GM19452 (cell line): ENCODE measurements around the gene TXNL4B.
"Not testable (repeated sequence)": the region's sequence is repeated elsewhere in the genome, so short reads cannot be mapped to it uniquely, and the experiment has no call there.

ENCODE experiments used
- ATAC-seq: cut with Tn5 transposase; IDR thresholded peaks from one replicate; pipeline ENCODE4 v1.9.1; 2021; ENCODE audit not compliant: unreplicated experiment

The TXNL4B gene

DNA sequence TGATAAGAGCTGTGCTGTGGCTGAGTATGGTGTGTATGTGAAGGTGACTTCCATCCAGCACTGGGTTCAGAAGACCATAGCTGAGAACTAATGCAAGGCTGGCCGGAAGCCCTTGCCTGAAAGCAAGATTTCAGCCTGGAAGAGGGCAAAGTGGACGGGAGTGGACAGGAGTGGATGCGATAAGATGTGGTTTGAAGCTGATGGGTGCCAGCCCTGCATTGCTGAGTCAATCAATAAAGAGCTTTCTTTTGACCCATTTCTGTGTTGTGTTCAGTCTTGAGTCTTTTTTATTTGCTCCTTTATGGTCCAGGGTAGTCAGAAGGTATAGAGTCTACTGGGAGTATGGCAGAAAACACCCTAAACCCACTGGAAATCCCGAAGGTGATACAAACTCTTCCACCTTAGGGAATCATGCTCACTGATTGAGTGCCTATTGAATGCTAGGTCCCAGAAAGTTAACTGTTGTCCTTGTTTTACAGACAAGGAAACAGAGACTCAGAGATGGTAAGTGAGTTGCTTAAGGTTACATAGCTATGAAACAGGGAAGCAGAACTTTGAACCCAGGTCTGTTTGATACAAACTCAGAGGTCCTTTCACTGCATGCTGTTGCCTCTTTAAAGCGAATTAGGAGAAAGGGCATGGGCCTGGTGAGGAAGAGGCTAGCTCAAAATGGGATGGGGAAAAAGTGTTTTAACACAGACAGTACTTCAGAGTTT lies 16.3 kb downstream of the TXNL4B start:
- ATAC-seq, result not testable (repeated sequence)

DNA sequence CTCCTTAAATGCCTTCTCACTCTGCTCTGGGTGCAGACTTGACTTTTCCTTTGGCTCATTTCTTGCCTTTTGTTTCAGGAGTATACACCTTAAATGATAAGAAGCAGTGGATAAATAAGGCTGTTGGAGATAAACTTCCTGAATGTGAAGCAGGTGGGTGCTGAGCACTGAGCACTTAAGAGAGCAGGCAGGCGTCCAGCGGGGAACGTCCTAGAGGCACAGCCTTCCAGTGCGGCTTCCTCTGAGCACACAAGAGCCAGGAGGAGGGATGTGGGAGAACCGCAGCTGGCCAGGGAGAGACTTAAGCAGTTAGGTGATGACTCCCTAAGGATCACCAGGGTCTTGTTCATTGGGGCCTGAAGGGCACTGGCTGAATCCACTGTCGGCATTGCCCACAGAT lies 18.4 kb downstream of the TXNL4B start:
- ATAC-seq, result not testable (repeated sequence)

DNA sequence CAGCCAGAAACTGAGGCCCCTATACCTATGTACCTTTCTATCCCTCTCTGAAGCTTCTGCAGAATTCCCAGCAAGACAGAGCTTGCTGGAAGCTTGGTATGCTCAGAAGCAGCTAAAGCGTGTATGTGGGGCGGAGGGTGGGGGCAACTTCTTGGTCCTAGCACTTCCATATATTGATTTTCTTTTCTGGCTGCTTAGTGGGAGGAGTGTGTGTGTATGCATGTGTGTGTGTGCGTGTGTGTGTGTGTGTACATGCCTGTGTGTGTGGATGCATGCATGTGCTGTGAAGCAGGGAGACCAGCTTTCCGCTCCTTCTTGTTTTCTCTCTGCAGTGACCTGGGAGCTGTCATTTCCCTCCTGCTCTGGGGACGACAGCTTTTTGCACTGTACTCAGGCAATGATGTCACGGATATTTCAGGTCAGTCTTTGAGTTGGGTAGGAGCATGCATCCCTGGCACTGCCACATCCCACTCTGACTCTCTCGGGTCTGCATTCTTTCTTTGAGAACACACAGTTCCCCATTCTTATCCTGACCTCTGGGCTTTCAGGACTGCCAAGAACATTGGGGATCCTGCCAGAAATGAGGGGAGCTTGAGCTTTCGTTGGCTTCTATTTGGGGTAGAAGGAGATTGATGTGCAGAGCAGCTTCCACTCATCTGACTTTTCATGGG lies 19.7 kb downstream of the TXNL4B start:
- no peak for ATAC-seq

- ATAC-seq, result no peak
These were observed 20.7 kb downstream of the TXNL4B start for GRCh38 chr16:72072514-72073342.

DNA sequence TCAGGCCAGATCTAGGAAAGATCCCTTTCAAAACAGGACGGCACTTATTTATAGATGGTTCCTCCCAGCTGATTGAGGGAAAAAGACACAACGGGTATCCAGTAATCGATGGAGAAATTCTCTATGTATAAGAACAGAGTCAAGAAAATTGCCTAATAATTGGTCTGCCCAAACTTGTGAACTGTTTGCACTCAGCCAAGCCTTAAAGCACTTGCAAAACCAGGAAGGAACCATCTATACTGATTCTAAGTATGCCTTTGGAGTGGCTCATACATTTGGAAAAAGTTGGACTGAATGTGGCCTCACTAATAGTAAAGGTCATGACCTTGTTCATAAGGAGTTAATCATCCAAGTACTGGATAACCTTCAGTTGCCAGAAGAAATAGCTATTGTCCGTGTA lies 24.5 kb downstream of the TXNL4B start:
- ATAC-seq, result no peak

- no peak for ATAC-seq
These were observed 26.7 kb downstream of the TXNL4B start for GRCh38 chr16:72066747-72067146.

- ATAC-seq, result no peak
These were observed 29.0 kb downstream of the TXNL4B start for GRCh38 chr16:72064361-72064894.

DNA sequence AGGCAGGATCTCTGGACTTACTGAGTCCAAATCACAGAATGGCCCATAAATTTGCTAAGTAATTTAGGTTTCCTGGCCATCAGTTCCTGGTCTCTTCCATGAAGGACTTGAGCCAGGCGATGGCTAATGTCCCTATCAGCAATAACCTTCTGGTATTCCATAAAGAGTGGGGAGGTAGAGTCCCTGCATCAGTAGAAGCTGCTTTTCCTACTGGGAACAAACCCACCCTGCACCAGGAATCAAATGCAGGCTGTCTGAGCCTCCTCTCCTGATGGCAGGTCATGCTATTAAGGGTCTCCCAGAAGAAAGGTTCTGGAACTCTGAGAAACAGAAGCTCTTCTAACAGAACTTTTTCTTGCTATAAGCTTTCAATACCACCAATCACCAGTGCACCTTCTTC lies 31.9 kb downstream of the TXNL4B start:
- no peak for ATAC-seq

- ATAC-seq, result no peak
These were observed 33.0 kb downstream of the TXNL4B start for GRCh38 chr16:72060405-72060804.

- not testable (repeated sequence) for ATAC-seq
These were observed 34.4 kb downstream of the TXNL4B start for GRCh38 chr16:72059060-72059459.

DNA sequence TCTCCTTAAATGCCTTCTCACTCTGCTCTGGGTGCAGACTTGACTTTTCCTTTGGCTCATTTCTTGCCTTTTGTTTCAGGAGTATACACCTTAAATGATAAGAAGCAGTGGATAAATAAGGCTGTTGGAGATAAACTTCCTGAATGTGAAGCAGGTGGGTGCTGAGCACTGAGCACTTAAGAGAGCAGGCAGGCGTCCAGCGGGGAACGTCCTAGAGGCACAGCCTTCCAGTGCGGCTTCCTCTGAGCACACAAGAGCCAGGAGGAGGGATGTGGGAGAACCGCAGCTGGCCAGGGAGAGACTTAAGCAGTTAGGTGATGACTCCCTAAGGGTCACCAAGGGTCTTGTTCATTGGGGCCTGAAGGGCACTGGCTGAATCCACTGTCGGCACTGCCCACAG lies 36.1 kb downstream of the TXNL4B start:
- ATAC-seq, result not testable (repeated sequence)

GRCh38 chr16:72055911-72056310 lies 37.5 kb downstream of the TXNL4B start:
- no peak for ATAC-seq

- not testable (repeated sequence) for ATAC-seq
These were observed 39.1 kb downstream of the TXNL4B start, which contains the start of gene HP for GRCh38 chr16:72054254-72054847. Gene HP, plus strand, starts transcription at chr16:72054505. Its CDS starts 148 bp downstream, at chr16:72054653.

GRCh38 chr16:72051818-72052217 lies 41.6 kb downstream of the TXNL4B start:
- ATAC-seq, result no peak

DNA sequence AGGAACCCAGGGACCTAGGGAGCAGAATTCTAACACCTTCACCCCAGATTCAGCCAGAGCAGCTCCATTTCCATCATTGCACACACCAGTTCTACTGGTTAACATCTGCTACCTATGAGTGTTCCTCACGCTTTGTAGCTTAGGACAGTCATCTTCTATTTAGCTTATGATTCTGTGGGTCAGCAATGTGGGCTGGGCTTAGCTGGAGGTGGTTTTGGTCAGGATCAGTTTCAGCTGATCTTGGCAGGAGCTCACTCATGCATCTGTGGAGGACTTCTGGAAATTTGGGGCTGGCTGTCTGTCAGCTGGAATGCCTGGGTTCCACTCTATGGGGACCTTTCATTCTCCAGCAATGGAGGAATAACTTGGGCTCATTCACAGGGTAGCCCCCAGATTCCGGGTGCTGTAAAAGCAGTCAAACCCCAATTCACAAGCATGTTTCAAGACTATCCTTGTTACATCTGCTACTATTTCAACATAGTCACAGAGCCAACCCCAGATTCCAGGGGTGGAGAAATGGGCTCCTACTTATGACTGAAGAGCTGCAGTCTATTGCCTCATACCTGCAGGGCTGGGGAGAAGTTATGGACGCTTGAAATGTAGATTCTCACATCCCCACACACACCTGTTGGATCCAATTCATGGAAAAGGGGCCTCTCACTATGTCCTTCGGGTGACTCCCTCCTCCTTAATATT lies 42.5 kb downstream of the TXNL4B start:
- no peak for ATAC-seq

- no peak for ATAC-seq
These were observed 44.3 kb downstream of the TXNL4B start for GRCh38 chr16:72049110-72049509.

DNA sequence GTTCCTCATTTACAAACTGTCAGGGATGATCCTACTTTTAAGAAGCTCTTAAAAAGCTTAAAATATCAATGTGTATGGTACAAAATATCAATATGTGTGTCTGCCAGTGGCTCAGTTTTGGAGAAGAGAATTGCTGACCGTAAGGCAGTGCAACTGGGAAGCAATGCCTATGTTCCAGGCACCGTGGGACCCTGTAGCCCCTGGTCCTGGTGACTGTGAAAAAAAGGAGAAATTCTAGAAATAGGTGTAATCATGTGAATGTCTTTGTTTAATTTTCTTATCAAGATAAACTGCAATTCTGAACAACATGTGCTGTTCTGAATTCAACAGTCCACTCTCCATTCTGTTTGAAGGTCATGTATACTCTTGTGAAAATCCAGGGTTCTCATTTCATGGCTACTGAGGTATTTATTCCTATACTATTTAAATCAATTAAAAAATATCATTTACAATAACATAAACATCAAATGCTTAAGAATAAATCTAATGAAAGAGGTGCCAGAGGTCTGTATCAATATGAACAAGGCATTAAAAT lies 48.5 kb downstream of the TXNL4B start:
- no peak for ATAC-seq

DNA sequence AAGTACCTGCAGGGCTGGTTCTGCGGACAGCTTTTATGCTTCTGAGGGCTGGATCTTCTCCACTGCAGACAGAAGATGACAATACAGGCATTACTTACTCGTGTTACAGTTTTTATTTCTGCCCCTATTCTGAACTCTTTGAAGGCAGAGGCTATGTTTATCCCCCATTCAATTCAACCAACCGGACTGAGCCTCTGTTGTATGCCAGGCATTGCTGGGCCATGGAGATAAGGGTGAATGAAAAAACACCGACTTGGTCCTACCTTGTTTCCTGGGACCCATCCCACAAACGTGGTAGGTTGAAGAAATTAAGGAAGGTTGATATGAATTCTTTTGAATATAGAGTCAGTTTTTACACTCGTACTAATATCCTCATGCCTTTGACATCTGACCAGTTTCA lies 49.1 kb downstream of the TXNL4B start:
- ATAC-seq, result no peak

- no peak for ATAC-seq
These were observed 49.9 kb downstream of the TXNL4B start for GRCh38 chr16:72043539-72043938.

DNA sequence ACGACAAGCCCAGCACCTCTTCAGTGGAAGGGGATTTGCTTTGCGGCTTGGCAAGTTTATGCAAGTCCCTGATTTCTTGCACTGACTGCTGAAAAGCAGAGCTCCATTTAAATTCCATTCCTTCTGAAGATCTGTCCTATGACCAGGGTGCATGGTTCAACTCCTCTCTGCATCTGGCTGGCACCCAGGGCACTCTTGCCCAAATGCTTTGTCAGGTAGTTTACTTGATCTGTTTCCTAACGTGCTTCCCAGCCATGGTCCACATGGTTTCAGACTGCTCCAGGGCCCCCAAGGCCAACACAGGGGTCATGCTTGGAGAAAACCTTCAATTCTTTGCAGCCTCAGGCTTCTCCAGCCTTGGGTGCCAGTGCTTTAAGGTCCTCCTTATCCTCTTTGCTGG lies 50.4 kb downstream of the TXNL4B start:
- ATAC-seq, result no peak
